ENCODE data around the gene EHD2. TPM values are rescaled to one million over a fixed set of nuclear protein-coding genes. Genes with fewer than 3 reads are reported as not detected.

EHD2 gene
- total RNA-seq, 1 experiment from 2014 or later: 13.3 TPM

- no peaks in the 10 kb centered on the region for H3K27me3 Mint-ChIP-seq (ENCODE audit: insufficient read depth, unreplicated experiment)
- BruUV-seq (replicated peaks): TSS peak; percentile 88
- no peaks in the 10 kb centered on the region for H3K36me3 ChIP-seq (ENCODE audit: control insufficient read depth, insufficient read depth, low read length)
- no peaks in the 10 kb centered on the region for H3K9me3 Mint-ChIP-seq (ENCODE audit: unreplicated experiment)
- no peak for TF ChIP-seq CTCF (IDR thresholded peaks at IDR 0.05; ENCODE audit: insufficient read depth in 1 of 2, low read depth in 1 of 2, low read length in 1 of 2, severe bottlenecking in 1 of 2, unreplicated experiment in 1 of 2)
- peak; percentile 94 to 95 for DNase-seq
- peaks cover 11% of the 10 kb centered on the region for H3K4me1 ChIP-seq
- H3K4me1 Mint-ChIP-seq (ENCODE audit: low read depth, unreplicated experiment): peaks cover 26% of the 10 kb centered on the region
- H3K4me3 Mint-ChIP-seq (ENCODE audit: unreplicated experiment): peak overlapping the region; percentile 85
- CTCF ChIA-PET: interaction anchor here (0.6 to 1.6 kb wide), 4 partner anchors 17 to 293 kb away, joined by 3 to 11 read pairs (median 4); partner anchors contain the start of gene EHD2
- peak overlapping the region; percentile 44 for H3K4me3 ChIP-seq (ENCODE audit: low read depth, low read length)
- no peaks in the 10 kb centered on the region for H3K9me3 ChIP-seq
- peak overlapping the region; percentile 93 for H3K27ac Mint-ChIP-seq (ENCODE audit: unreplicated experiment)
- no peaks in the 10 kb centered on the region for H3K27me3 ChIP-seq (replicated peaks; ENCODE audit: control insufficient read depth, insufficient read depth, low read length)
- peaks cover 34% of the 10 kb centered on the region for H3K36me3 Mint-ChIP-seq (ENCODE audit: insufficient read depth, unreplicated experiment)
- intact Hi-C loops (cut with micrococcal nuclease; ENCODE audit: unreplicated experiment): loop anchor here (1.0 kb wide), 2 partner anchors 8 to 15 kb away; partner anchors contain the start of gene NOP53
- POLR2A ChIA-PET: interaction anchor here (0.6 kb wide), 1 partner anchor 662 kb away, joined by 3 read pairs; no protein-coding TSS in a partner anchor
Observed at GRCh38 chr19:47729799-47730520, 16.7 kb downstream of the EHD2 start.

DNA sequence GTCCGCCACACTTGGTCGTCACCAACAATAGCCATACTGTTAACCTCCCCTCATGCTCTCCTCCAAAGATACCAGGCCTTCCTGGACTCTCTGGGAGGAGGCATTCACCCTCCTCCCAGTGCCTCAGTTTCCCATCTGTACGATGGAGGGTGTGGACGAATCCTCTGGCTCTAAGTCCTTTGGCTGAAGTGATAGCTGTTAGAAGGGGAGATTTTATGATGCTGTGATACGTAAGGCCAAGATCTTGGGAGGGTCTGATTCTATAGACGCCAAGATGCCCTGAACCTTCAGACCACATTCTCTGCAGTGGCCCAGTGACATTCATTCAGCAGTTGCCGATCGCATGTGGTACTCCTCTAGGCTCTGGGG lies 17.3 kb downstream of the EHD2 start:
- Histone ChIP-seq H3K27me3 (replicated peaks; ENCODE audit: control insufficient read depth, insufficient read depth, low read length) (no peaks in the 10 kb centered on the region), H3K4me3 (ENCODE audit: low read depth, low read length) (peak overlapping the region; percentile 44), H3K9me3 (no peaks in the 10 kb centered on the region), H3K36me3 (ENCODE audit: control insufficient read depth, insufficient read depth, low read length) (no peaks in the 10 kb centered on the region), H3K4me1 (peaks cover 11% of the 10 kb centered on the region)
- CTCF ChIA-PET: interaction anchor here (1.6 kb wide), 1 partner anchor 18 kb away, joined by 11 read pairs; the partner anchor contains the start of gene EHD2
- Mint-ChIP-seq H3K9me3 (ENCODE audit: unreplicated experiment) (no peaks in the 10 kb centered on the region), H3K27ac (ENCODE audit: unreplicated experiment) (peak overlapping the region; percentile 93), H3K4me3 (ENCODE audit: unreplicated experiment) (peak overlapping the region; percentile 85), H3K36me3 (ENCODE audit: insufficient read depth, unreplicated experiment) (peaks cover 38% of the 10 kb centered on the region), H3K4me1 (ENCODE audit: low read depth, unreplicated experiment) (peaks cover 26% of the 10 kb centered on the region), H3K27me3 (ENCODE audit: insufficient read depth, unreplicated experiment) (no peaks in the 10 kb centered on the region)
- TF ChIP-seq CTCF (IDR thresholded peaks at IDR 0.05; ENCODE audit: insufficient read depth in 1 of 2, low read depth in 1 of 2, low read length in 1 of 2, severe bottlenecking in 1 of 2, unreplicated experiment in 1 of 2): no peak
- intact Hi-C loops (cut with micrococcal nuclease; ENCODE audit: unreplicated experiment): loop anchor here (1.0 kb wide), 1 partner anchor 8 kb away; no protein-coding TSS in a partner anchor
- no TSS peak for BruUV-seq (replicated peaks)
- POLR2A ChIA-PET: no interaction called here
- no peak for DNase-seq

- H3K36me3 ChIP-seq (ENCODE audit: control insufficient read depth, insufficient read depth, low read length): no peaks in the 10 kb centered on the region
- no peak overlapping the region for H3K4me3 Mint-ChIP-seq (ENCODE audit: unreplicated experiment)
- no peaks in the 10 kb centered on the region for H3K27me3 Mint-ChIP-seq (ENCODE audit: insufficient read depth, unreplicated experiment)
- H3K9me3 Mint-ChIP-seq (ENCODE audit: unreplicated experiment): no peaks in the 10 kb centered on the region
- ChIA-PET CTCF (no interaction called here), POLR2A (no interaction called here)
- no peaks in the 10 kb centered on the region for H3K9me3 ChIP-seq
- DNase-seq: no peak
- TF ChIP-seq CTCF (IDR thresholded peaks at IDR 0.05; ENCODE audit: insufficient read depth in 1 of 2, low read depth in 1 of 2, low read length in 1 of 2, severe bottlenecking in 1 of 2, unreplicated experiment in 1 of 2): no peak
- H3K36me3 Mint-ChIP-seq (ENCODE audit: insufficient read depth, unreplicated experiment): peaks cover 38% of the 10 kb centered on the region
- intact Hi-C loops (cut with micrococcal nuclease; ENCODE audit: unreplicated experiment): loop anchor here (1.0 kb wide), 1 partner anchor 9 kb away; no protein-coding TSS in a partner anchor
- H3K27ac Mint-ChIP-seq (ENCODE audit: unreplicated experiment): no peak overlapping the region
- no peaks in the 10 kb centered on the region for H3K27me3 ChIP-seq (replicated peaks; ENCODE audit: control insufficient read depth, insufficient read depth, low read length)
- no peak overlapping the region for H3K4me3 ChIP-seq (ENCODE audit: low read depth, low read length)
- BruUV-seq (replicated peaks): no TSS peak
- peaks cover 11% of the 10 kb centered on the region for H3K4me1 ChIP-seq
- peaks cover 26% of the 10 kb centered on the region for H3K4me1 Mint-ChIP-seq (ENCODE audit: low read depth, unreplicated experiment)
Observed at GRCh38 chr19:47730910-47731309, 17.7 kb downstream of the EHD2 start.
